ENCODE data around the gene ANAPC7. TPM values are rescaled to one million over a fixed set of nuclear protein-coding genes. Genes with fewer than 3 reads are reported as not detected.
A peak's percentile ranks its signal among the peaks of the same experiment; 100 is the strongest.

Gene ANAPC7
- total and polyA plus RNA-seq, 4 donors: 27.3 to 49.9 (median 41.9) TPM

- no peak overlapping the region for H3K27ac ChIP-seq (ENCODE audit: low read depth in 1 of 2, low read length in 1 of 2)
- ATAC-seq (ENCODE audit: insufficient read depth, low FRiP score): no peak
- H3K36me3 ChIP-seq (ENCODE audit: control insufficient read depth in 4 of 4, insufficient read depth in 4 of 4, low read length in 4 of 4): peaks cover 43 to 62% (median 59%) of the 10 kb centered on the region in 4 donors
- no peaks in the 10 kb centered on the region for H3K27me3 ChIP-seq (ENCODE audit: control insufficient read depth in 3 of 3, insufficient read depth in 3 of 3, low read length in 2 of 3)
- no peaks in the 10 kb centered on the region for H3K9me3 ChIP-seq (ENCODE audit: control insufficient read depth in 4 of 4, insufficient read depth in 3 of 4, low read length in 3 of 4)
- no peak for DNase-seq
- no peak for TF ChIP-seq CTCF (IDR thresholded peaks at IDR 0.05; ENCODE audit: control extremely low read depth, extremely low read depth)
- H3K4me3 ChIP-seq: no peak overlapping the region
- H3K4me1 ChIP-seq (ENCODE audit: control insufficient read depth in 5 of 5, insufficient read depth in 5 of 5, low read length in 5 of 5): peaks cover 0 to 7% (median 0%) of the 10 kb centered on the region in 5 donors
- no peak overlapping the region for H3K9ac ChIP-seq (ENCODE audit: insufficient read depth in 1 of 2, low read length in 2 of 2)
These were observed 70.3 kb downstream of the ANAPC7 start for GRCh38 chr12:110333201-110333600.

- no peaks in the 10 kb centered on the region for H3K27me3 ChIP-seq (ENCODE audit: control insufficient read depth in 3 of 3, insufficient read depth in 3 of 3, low read length in 2 of 3)
- no peak for ATAC-seq (ENCODE audit: insufficient read depth, low FRiP score)
- H3K9me3 ChIP-seq (ENCODE audit: control insufficient read depth in 4 of 4, insufficient read depth in 3 of 4, low read length in 3 of 4): no peaks in the 10 kb centered on the region
- peak overlapping the region in 1 of 2 donors; percentile 25 for H3K27ac ChIP-seq (ENCODE audit: low read depth in 1 of 2, low read length in 1 of 2)
- peaks cover 40 to 56% (median 54%) of the 10 kb centered on the region in 4 donors for H3K36me3 ChIP-seq (ENCODE audit: control insufficient read depth in 4 of 4, insufficient read depth in 4 of 4, low read length in 4 of 4)
- H3K9ac ChIP-seq (ENCODE audit: insufficient read depth in 1 of 2, low read length in 2 of 2): no peak overlapping the region
- DNase-seq: no peak
- peaks cover 0 to 10% (median 0%) of the 10 kb centered on the region in 5 donors for H3K4me1 ChIP-seq (ENCODE audit: control insufficient read depth in 5 of 5, insufficient read depth in 5 of 5, low read length in 5 of 5)
- no peak for TF ChIP-seq CTCF (IDR thresholded peaks at IDR 0.05; ENCODE audit: control extremely low read depth, extremely low read depth)
- H3K4me3 ChIP-seq: no peak overlapping the region
These were observed 73.0 kb downstream of the ANAPC7 start for GRCh38 chr12:110330544-110330943.

- Histone ChIP-seq H3K4me1 (ENCODE audit: control insufficient read depth in 5 of 5, insufficient read depth in 5 of 5, low read length in 5 of 5) (peaks cover 0 to 10% (median 0%) of the 10 kb centered on the region in 5 donors), H3K27me3 (ENCODE audit: control insufficient read depth in 3 of 3, insufficient read depth in 3 of 3, low read length in 2 of 3) (no peaks in the 10 kb centered on the region), H3K9me3 (ENCODE audit: control insufficient read depth in 4 of 4, insufficient read depth in 3 of 4, low read length in 3 of 4) (no peaks in the 10 kb centered on the region), H3K9ac (ENCODE audit: insufficient read depth in 1 of 2, low read length in 2 of 2) (no peak overlapping the region), H3K4me3 (no peak overlapping the region), H3K36me3 (ENCODE audit: control insufficient read depth in 4 of 4, insufficient read depth in 4 of 4, low read length in 4 of 4) (peaks cover 38 to 52% (median 51%) of the 10 kb centered on the region in 4 donors), H3K27ac (ENCODE audit: low read depth in 1 of 2, low read length in 1 of 2) (no peak overlapping the region)
- DNase-seq (no peak), ATAC-seq (ENCODE audit: insufficient read depth, low FRiP score) (no peak)
- no peak for TF ChIP-seq CTCF (IDR thresholded peaks at IDR 0.05; ENCODE audit: control extremely low read depth, extremely low read depth)
- 83 to 85% methylated on average over 3 of the region's 3 CpGs for WGBS, 2 donors
These were observed 73.4 kb downstream of the ANAPC7 start for GRCh38 chr12:110330124-110330523.

GRCh38 chr12:110329710-110330109 is 73.8 kb downstream of the ANAPC7 start:
- Histone ChIP-seq H3K9me3 (ENCODE audit: control insufficient read depth in 4 of 4, insufficient read depth in 3 of 4, low read length in 3 of 4) (no peaks in the 10 kb centered on the region), H3K4me3 (no peak overlapping the region), H3K36me3 (ENCODE audit: control insufficient read depth in 4 of 4, insufficient read depth in 4 of 4, low read length in 4 of 4) (peaks cover 34 to 49% (median 47%) of the 10 kb centered on the region in 4 donors), H3K27ac (ENCODE audit: low read depth in 1 of 2, low read length in 1 of 2) (no peak overlapping the region), H3K4me1 (ENCODE audit: control insufficient read depth in 5 of 5, insufficient read depth in 5 of 5, low read length in 5 of 5) (peaks cover 0 to 10% (median 0%) of the 10 kb centered on the region in 5 donors), H3K27me3 (ENCODE audit: control insufficient read depth in 3 of 3, insufficient read depth in 3 of 3, low read length in 2 of 3) (no peaks in the 10 kb centered on the region), H3K9ac (ENCODE audit: insufficient read depth in 1 of 2, low read length in 2 of 2) (no peak overlapping the region)
- TF ChIP-seq CTCF (IDR thresholded peaks at IDR 0.05; ENCODE audit: control extremely low read depth, extremely low read depth): no peak
- ATAC-seq (ENCODE audit: insufficient read depth, low FRiP score): no peak
- 94 to 97% methylated on average over 4 of the region's 4 CpGs for WGBS, 2 donors
- no peak for DNase-seq

All from lung (tissue), 12 donors.